Endothelial cell of umbilical vein (primary cell): ENCODE results near the gene TIMM10. TPM values are rescaled to one million over a fixed set of nuclear protein-coding genes. Genes with fewer than 3 reads are reported as not detected.

Experiments
- BruUV-seq: library from RNA; stranded (reverse); fragments of 400-500 nt; replicated peaks from 2 replicates; lab custom pipeline; 2021; lab: Mats Ljungman, UMichigan
- CTCF ChIA-PET: fragments of 300-600, 350-600 bp; sonication (Branson Sonifier 250); formaldehyde crosslinking; loops from one replicate; lab custom pipeline; 2021; ENCODE audit warnings: antibody characterized with exemption, inconsistent platforms; lab: Charles Lee
- POLR2A ChIA-PET: fragments of 300-600, 350-600 bp; sonication (Branson Sonifier 250); formaldehyde crosslinking; loops from one replicate; lab custom pipeline; 2021; ENCODE audit warnings: antibody characterized with exemption, inconsistent platforms; lab: Charles Lee
- DNase-seq: peaks from one replicate; pipeline ENCODE4 v3.0.0-alpha.2; 2011; ENCODE audit warnings: low read depth, low spot score
- FAIRE-seq: peaks from 2 replicates; lab custom pipeline; 2011; peaks lifted over from hg19 to GRCh38; lab: Jason Lieb, UNC
- H2AFZ ChIP-seq: 2 replicates; pipeline ENCODE4 v1.6.0; 2012; ENCODE audit warnings: low read depth, low read length, control low read depth, inconsistent platforms
- H3K27ac ChIP-seq: 2 replicates; pipeline ENCODE4 v1.5.1; 2011; ENCODE audit warnings: low read depth, mild to moderate bottlenecking, control low read depth, low read length, moderate library complexity; ENCODE audit not compliant: insufficient read depth
- H3K27me3 ChIP-seq, 2 experiments: 2 replicates each; pipeline versions ENCODE4 v1.6.0 to v1.6.1; 2011; ENCODE audit warnings: low read length in 2 of 2, mixed read lengths in 1 of 2; ENCODE audit not compliant: control insufficient read depth in 2 of 2, insufficient read depth in 2 of 2
- H3K36me3 ChIP-seq, 2 experiments: 2 replicates in 1 of 2; 3 replicates in 1 of 2; pipeline ENCODE4 v1.5.1; 2011; ENCODE audit warnings: low read length in 2 of 2, mild to moderate bottlenecking in 1 of 2, moderate library complexity in 1 of 2; ENCODE audit not compliant: control insufficient read depth in 2 of 2, insufficient read depth in 2 of 2; ENCODE audit errors: extremely low read depth in 1 of 2
- H3K4me1 ChIP-seq: 3 replicates; pipeline ENCODE4 v1.5.1; 2011; ENCODE audit warnings: mild to moderate bottlenecking, low read length; ENCODE audit not compliant: control insufficient read depth, insufficient read depth; ENCODE audit errors: extremely low read depth
- H3K4me2 ChIP-seq: 2 replicates; pipeline ENCODE4 v1.6.1; 2011; ENCODE audit warnings: low read length, control low read depth, mixed read lengths; ENCODE audit not compliant: insufficient read depth
- H3K4me3 ChIP-seq, 3 experiments: fragments of 200-600 bp in 1 of 3; sonication (generic), shearing (Covaris generic) in 1 of 3; replicated peaks in 1 of 3; 2 replicates each; pipeline ENCODE4 v1.5.1; 2011 to 2016; ENCODE audit warnings: control low read depth in 3 of 3, low read length in 3 of 3, mild to moderate bottlenecking in 2 of 3, inconsistent platforms in 1 of 3, low read depth in 1 of 3, moderate library complexity in 1 of 3; ENCODE audit not compliant: insufficient read depth in 1 of 3
- H3K79me2 ChIP-seq: 2 replicates; pipeline ENCODE4 v1.6.0; 2012; ENCODE audit warnings: low read length, inconsistent platforms; ENCODE audit not compliant: control insufficient read depth, insufficient read depth
- H3K9ac ChIP-seq: replicated peaks from 2 replicates; pipeline ENCODE3; 2011; ENCODE audit warnings: low read length, control low read depth; ENCODE audit not compliant: insufficient read depth; ENCODE audit errors: extremely low read depth
- H3K9me1 ChIP-seq: replicated peaks from 3 replicates; pipeline ENCODE4 v1.6.0; 2011; ENCODE audit warnings: mild to moderate bottlenecking, low read length; ENCODE audit not compliant: control insufficient read depth, insufficient read depth; ENCODE audit errors: extremely low read depth
- H3K9me3 ChIP-seq: replicated peaks from 2 replicates; pipeline ENCODE4 v1.5.1; 2012; ENCODE audit warnings: low read length, inconsistent platforms; ENCODE audit not compliant: control insufficient read depth, insufficient read depth
- H4K20me1 ChIP-seq: replicated peaks from 2 replicates; pipeline ENCODE3; 2011; ENCODE audit warnings: mild to moderate bottlenecking, low read length; ENCODE audit not compliant: control insufficient read depth, insufficient read depth; ENCODE audit errors: extremely low read depth
- EZH2 ChIP-seq: IDR thresholded peaks from 2 replicates; pipeline ENCODE4 v1.6.1; 2012; ENCODE audit warnings: borderline replicate concordance, low read depth, mild to moderate bottlenecking, moderate library complexity, low read length, inconsistent platforms; ENCODE audit not compliant: severe bottlenecking
- FOS ChIP-seq: IDR thresholded peaks from 2 replicates; pipeline ENCODE4 v1.6.1; 2011; ENCODE audit warnings: mild to moderate bottlenecking, low read length, moderate library complexity, borderline replicate concordance; ENCODE audit not compliant: insufficient read depth
- GATA2 ChIP-seq: IDR thresholded peaks from 2 replicates; pipeline ENCODE4 v1.7.0; 2011; ENCODE audit warnings: low read depth, mild to moderate bottlenecking, moderate library complexity, mixed read lengths, low read length; ENCODE audit not compliant: insufficient read length, insufficient read depth
- JUN ChIP-seq: IDR thresholded peaks from 2 replicates; pipeline ENCODE4 v1.6.1; 2011; ENCODE audit warnings: borderline replicate concordance, low read depth; ENCODE audit not compliant: insufficient read length, insufficient read depth
- MYC ChIP-seq: IDR thresholded peaks from one replicate; pipeline ENCODE4 v1.6.1; 2011; ENCODE audit warnings: mild to moderate bottlenecking, low read depth, low read length
- POLR2A ChIP-seq: IDR thresholded peaks from 2 replicates; pipeline ENCODE4 v1.6.1; 2012; ENCODE audit warnings: low read depth, mild to moderate bottlenecking, control low read depth, low read length
- POLR2AphosphoS5 ChIP-seq: IDR thresholded peaks from 2 replicates; pipeline ENCODE4 v1.6.1; 2012; ENCODE audit warnings: low read depth, mild to moderate bottlenecking, control low read depth, low read length, moderate library complexity; ENCODE audit not compliant: insufficient read depth
- dilution Hi-C: fragments of 300-500 bp; cut with MboI; formaldehyde crosslinking; loops from one replicate; pipeline ENCODE4 v1.15.0; 2019; ENCODE audit warnings: low sequenced_read_pairs; ENCODE audit not compliant: extremely low pct_ligation_motif_present
- intact Hi-C: fragments of 100-400 bp; cut with micrococcal nuclease; formaldehyde crosslinking; loops from one replicate; pipeline ENCODE4 v1.10.0; 2022
- polyA plus RNA-seq, 4 experiments: library from polyadenylated mRNA; depleted of rRNA in 3 of 4; stranded (reverse) in 3 of 4; unstranded in 1 of 4; fragments of >200 nt; gene quantifications; 2 replicates each; pipeline versions ENCODE4 v1.2.1 to v1.2.3, GENCODE V29; 2011 to 2012; ENCODE audit warnings: missing spikeins in 1 of 4
- total RNA-seq: library from RNA; stranded (reverse); gene quantifications from 2 replicates; pipeline ENCODE4 v1.2.3, GENCODE V29; 2021
- TF ChIP-seq, protein P1 (sequence below), 2 donors: IDR thresholded peaks; 1 replicate in 1 of 2; 2 replicates in 1 of 2; pipeline ENCODE4 v1.5.1; 2011; ENCODE audit warnings: low read length in 2 of 2, mild to moderate bottlenecking in 2 of 2, moderate library complexity in 2 of 2, control low read depth in 1 of 2, inconsistent platforms in 1 of 2, low read depth in 1 of 2; ENCODE audit not compliant: insufficient read depth in 1 of 2; ENCODE audit errors: extremely low read depth in 1 of 2
- TF ChIP-seq, protein P2 (sequence below): IDR thresholded peaks from 2 replicates; pipeline ENCODE4 v1.6.1; 2011; ENCODE audit not compliant: insufficient read depth, insufficient read length

TIMM10 gene
- total and polyA plus RNA-seq, 2 donors (not counting 3 experiments of a cell fraction or from before 2014, with no cell fraction given) = 64.2 to 128 TPM

DNA sequence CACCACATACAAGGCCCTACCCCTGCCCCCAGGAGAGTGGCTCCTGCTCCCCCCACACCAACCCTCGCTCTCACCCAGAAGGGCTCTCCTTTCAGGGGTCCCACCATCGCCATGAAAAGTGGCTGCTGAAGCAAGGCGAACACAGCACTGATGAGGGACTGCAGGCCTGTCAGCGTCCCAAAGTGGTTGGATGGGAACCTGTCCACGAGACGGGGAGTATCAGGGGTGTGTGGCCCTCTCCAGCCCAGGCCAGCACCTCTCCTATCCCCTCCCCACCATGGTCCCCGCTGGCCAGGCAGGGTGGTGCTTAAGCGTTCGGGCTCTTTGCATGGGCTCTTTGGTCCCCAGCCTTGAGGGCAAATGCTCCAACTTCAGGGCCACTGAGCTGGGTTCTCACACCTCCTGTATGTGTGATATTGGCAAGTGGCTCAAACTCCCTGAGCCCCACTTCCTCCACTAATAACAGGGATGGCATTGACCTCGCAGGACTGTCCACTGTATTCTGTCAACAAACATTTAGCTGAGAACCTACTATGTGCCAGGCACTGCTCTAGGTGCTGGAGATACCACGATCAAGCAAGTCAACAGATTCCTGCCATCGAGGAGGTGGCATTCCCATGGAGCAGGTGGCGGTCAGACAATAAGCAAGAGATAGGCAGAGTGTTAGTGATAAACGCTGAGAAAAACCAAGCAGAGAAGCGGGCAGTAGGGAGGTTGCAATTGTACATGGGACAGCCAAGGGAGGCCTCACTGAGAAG is 43.4 kb downstream of the TIMM10 start:
- H3K79me2 ChIP-seq = no peaks in the 10 kb centered on the region
- FAIRE-seq (no peak), DNase-seq (no peak)
- no peak overlapping the region for H2AFZ ChIP-seq
- peaks cover 3% of the 10 kb centered on the region for H3K4me1 ChIP-seq
- no peaks in the 10 kb centered on the region for H3K9me1 ChIP-seq
- H3K36me3 ChIP-seq = peaks cover 0 to 2% of the 10 kb centered on the region in 2 experiments
- H3K9me3 ChIP-seq = no peaks in the 10 kb centered on the region
- no peak overlapping the region for H3K4me3 ChIP-seq
- dilution Hi-C loops = no loop called here
- BruUV-seq = no TSS peak
- peaks cover under 1 to 3% of the 10 kb centered on the region in 2 experiments for H3K27me3 ChIP-seq
- no peaks in the 10 kb centered on the region for H4K20me1 ChIP-seq
- ChIA-PET POLR2A (no interaction called here), CTCF (interaction anchor here (8.6 kb wide), 1 partner anchor 40 kb away, joined by 316 read pairs; the partner anchor contains the start of gene TIMM10)
- H3K9ac ChIP-seq = no peak overlapping the region
- TF ChIP-seq POLR2A = no peak
- TF ChIP-seq, protein P1, sequence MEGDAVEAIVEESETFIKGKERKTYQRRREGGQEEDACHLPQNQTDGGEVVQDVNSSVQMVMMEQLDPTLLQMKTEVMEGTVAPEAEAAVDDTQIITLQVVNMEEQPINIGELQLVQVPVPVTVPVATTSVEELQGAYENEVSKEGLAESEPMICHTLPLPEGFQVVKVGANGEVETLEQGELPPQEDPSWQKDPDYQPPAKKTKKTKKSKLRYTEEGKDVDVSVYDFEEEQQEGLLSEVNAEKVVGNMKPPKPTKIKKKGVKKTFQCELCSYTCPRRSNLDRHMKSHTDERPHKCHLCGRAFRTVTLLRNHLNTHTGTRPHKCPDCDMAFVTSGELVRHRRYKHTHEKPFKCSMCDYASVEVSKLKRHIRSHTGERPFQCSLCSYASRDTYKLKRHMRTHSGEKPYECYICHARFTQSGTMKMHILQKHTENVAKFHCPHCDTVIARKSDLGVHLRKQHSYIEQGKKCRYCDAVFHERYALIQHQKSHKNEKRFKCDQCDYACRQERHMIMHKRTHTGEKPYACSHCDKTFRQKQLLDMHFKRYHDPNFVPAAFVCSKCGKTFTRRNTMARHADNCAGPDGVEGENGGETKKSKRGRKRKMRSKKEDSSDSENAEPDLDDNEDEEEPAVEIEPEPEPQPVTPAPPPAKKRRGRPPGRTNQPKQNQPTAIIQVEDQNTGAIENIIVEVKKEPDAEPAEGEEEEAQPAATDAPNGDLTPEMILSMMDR (IDR thresholded peaks at IDR 0.05; ENCODE audit: extremely low read depth in 1 of 2, insufficient read depth in 1 of 2, low read depth in 1 of 2, low read length in 2 of 2) = no peak
- no peak for TF ChIP-seq MYC
- TF ChIP-seq FOS = no peak
- TF ChIP-seq, protein P2, sequence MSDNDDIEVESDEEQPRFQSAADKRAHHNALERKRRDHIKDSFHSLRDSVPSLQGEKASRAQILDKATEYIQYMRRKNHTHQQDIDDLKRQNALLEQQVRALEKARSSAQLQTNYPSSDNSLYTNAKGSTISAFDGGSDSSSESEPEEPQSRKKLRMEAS = no peak
- no peak for TF ChIP-seq JUN
- no peak for TF ChIP-seq GATA2
- no peak for TF ChIP-seq EZH2
- no peak for TF ChIP-seq POLR2AphosphoS5
- H3K27ac ChIP-seq = no peak overlapping the region
- intact Hi-C loops = no loop called here
- H3K4me2 ChIP-seq = no peak overlapping the region
